Measurements from ENCODE around the gene FLNB. TPM values are rescaled to one million over a fixed set of nuclear protein-coding genes. Genes with fewer than 3 reads are reported as not detected.
A peak's percentile ranks its signal among the peaks of the same experiment; 100 is the strongest.

Gene FLNB
- total RNA-seq, 1 experiment from 2014 or later = 75.4 TPM

- DNase-seq = no peak
- H3K27me3 ChIP-seq (ENCODE audit: control insufficient read depth, insufficient read depth, low read length) = no peaks in the 10 kb centered on the region
- H3K4me3 ChIP-seq (ENCODE audit: insufficient read depth, low read depth, low read length) = no peak overlapping the region
- H3K36me3 ChIP-seq (replicated peaks; ENCODE audit: control insufficient read depth, insufficient read depth, low read length) = no peaks in the 10 kb centered on the region
These were observed 15.6 kb upstream of the FLNB start for GRCh38 chr3:57992452-57993213.

GRCh38 chr3:57998366-57999283 lies 9.6 kb upstream of the FLNB start:
- H3K27me3 ChIP-seq (ENCODE audit: control insufficient read depth, insufficient read depth, low read length) = no peaks in the 10 kb centered on the region
- H3K36me3 ChIP-seq (replicated peaks; ENCODE audit: control insufficient read depth, insufficient read depth, low read length) = no peaks in the 10 kb centered on the region
- no peak overlapping the region for H3K4me3 ChIP-seq (ENCODE audit: insufficient read depth, low read depth, low read length)
- no peak for DNase-seq

- Histone ChIP-seq H3K36me3 (replicated peaks; ENCODE audit: control insufficient read depth, insufficient read depth, low read length) (no peaks in the 10 kb centered on the region), H3K4me3 (ENCODE audit: insufficient read depth, low read depth, low read length) (no peak overlapping the region), H3K27me3 (ENCODE audit: control insufficient read depth, insufficient read depth, low read length) (no peaks in the 10 kb centered on the region)
- DNase-seq = no peak
These were observed 8.7 kb upstream of the FLNB start for GRCh38 chr3:57999417-58000115.

GRCh38 chr3:58000306-58001085 lies 7.7 kb upstream of the FLNB start:
- H3K4me3 ChIP-seq (ENCODE audit: insufficient read depth, low read depth, low read length) = no peak overlapping the region
- no peaks in the 10 kb centered on the region for H3K27me3 ChIP-seq (ENCODE audit: control insufficient read depth, insufficient read depth, low read length)
- DNase-seq = no peak
- H3K36me3 ChIP-seq (replicated peaks; ENCODE audit: control insufficient read depth, insufficient read depth, low read length) = no peaks in the 10 kb centered on the region

GRCh38 chr3:58001086-58001467 lies 7.1 kb upstream of the FLNB start:
- Histone ChIP-seq H3K4me3 (ENCODE audit: insufficient read depth, low read depth, low read length) (no peak overlapping the region), H3K36me3 (replicated peaks; ENCODE audit: control insufficient read depth, insufficient read depth, low read length) (no peaks in the 10 kb centered on the region), H3K27me3 (ENCODE audit: control insufficient read depth, insufficient read depth, low read length) (no peaks in the 10 kb centered on the region)
- no peak for DNase-seq

- no peak for DNase-seq
- no peak overlapping the region for H3K4me3 ChIP-seq (ENCODE audit: insufficient read depth, low read depth, low read length)
- no peaks in the 10 kb centered on the region for H3K27me3 ChIP-seq (ENCODE audit: control insufficient read depth, insufficient read depth, low read length)
- H3K36me3 ChIP-seq (replicated peaks; ENCODE audit: control insufficient read depth, insufficient read depth, low read length) = no peaks in the 10 kb centered on the region
These were observed 6.2 kb upstream of the FLNB start for GRCh38 chr3:58001979-58002378.

GRCh38 chr3:58003093-58003492 lies 5.1 kb upstream of the FLNB start:
- Histone ChIP-seq H3K27me3 (ENCODE audit: control insufficient read depth, insufficient read depth, low read length) (no peaks in the 10 kb centered on the region), H3K4me3 (ENCODE audit: insufficient read depth, low read depth, low read length) (no peak overlapping the region), H3K36me3 (replicated peaks; ENCODE audit: control insufficient read depth, insufficient read depth, low read length) (no peaks in the 10 kb centered on the region)
- no peak for DNase-seq

- Histone ChIP-seq H3K36me3 (replicated peaks; ENCODE audit: control insufficient read depth, insufficient read depth, low read length) (no peaks in the 10 kb centered on the region), H3K4me3 (ENCODE audit: insufficient read depth, low read depth, low read length) (no peak overlapping the region), H3K27me3 (ENCODE audit: control insufficient read depth, insufficient read depth, low read length) (no peaks in the 10 kb centered on the region)
- DNase-seq = no peak
These were observed 3.2 kb upstream of the FLNB start for GRCh38 chr3:58004973-58005372.

GRCh38 chr3:58005669-58006068 lies 2.6 kb upstream of the FLNB start:
- Histone ChIP-seq H3K4me3 (ENCODE audit: insufficient read depth, low read depth, low read length) (no peak overlapping the region), H3K36me3 (replicated peaks; ENCODE audit: control insufficient read depth, insufficient read depth, low read length) (no peaks in the 10 kb centered on the region; the same call in 1 of the 2 replicates), H3K27me3 (ENCODE audit: control insufficient read depth, insufficient read depth, low read length) (no peaks in the 10 kb centered on the region)
- DNase-seq = no peak

GRCh38 chr3:58006661-58007060 lies 1.6 kb upstream of the FLNB start:
- no peaks in the 10 kb centered on the region; the same call in 1 of the 2 replicates for H3K36me3 ChIP-seq (replicated peaks; ENCODE audit: control insufficient read depth, insufficient read depth, low read length)
- no peaks in the 10 kb centered on the region for H3K27me3 ChIP-seq (ENCODE audit: control insufficient read depth, insufficient read depth, low read length)
- DNase-seq = no peak
- no peak overlapping the region for H3K4me3 ChIP-seq (ENCODE audit: insufficient read depth, low read depth, low read length)

GRCh38 chr3:58009026-58009748 lies 965 bp downstream of the FLNB start:
- H3K27me3 ChIP-seq (ENCODE audit: control insufficient read depth, insufficient read depth, low read length) = no peaks in the 10 kb centered on the region
- no peaks in the 10 kb centered on the region; the same call in 1 of the 2 replicates for H3K36me3 ChIP-seq (replicated peaks; ENCODE audit: control insufficient read depth, insufficient read depth, low read length)
- DNase-seq = peak; percentile 82
- peak overlapping the region; percentile 98 for H3K4me3 ChIP-seq (ENCODE audit: insufficient read depth, low read depth, low read length)

GRCh38 chr3:58009749-58010535 lies 1.7 kb downstream of the FLNB start:
- H3K4me3 ChIP-seq (ENCODE audit: insufficient read depth, low read depth, low read length) = peak overlapping the region; percentile 98
- no peaks in the 10 kb centered on the region for H3K27me3 ChIP-seq (ENCODE audit: control insufficient read depth, insufficient read depth, low read length)
- H3K36me3 ChIP-seq (replicated peaks; ENCODE audit: control insufficient read depth, insufficient read depth, low read length) = no peaks in the 10 kb centered on the region; the same call in 1 of the 2 replicates
- DNase-seq = peak; percentile 72

- H3K36me3 ChIP-seq (replicated peaks; ENCODE audit: control insufficient read depth, insufficient read depth, low read length) = no peaks in the 10 kb centered on the region; the same call in 1 of the 2 replicates
- no peak for DNase-seq
- H3K27me3 ChIP-seq (ENCODE audit: control insufficient read depth, insufficient read depth, low read length) = no peaks in the 10 kb centered on the region
- peak overlapping the region; percentile 98 for H3K4me3 ChIP-seq (ENCODE audit: insufficient read depth, low read depth, low read length)
These were observed 2.3 kb downstream of the FLNB start for GRCh38 chr3:58010562-58010961.
